HL-60 (cell line): ENCODE data around the gene TSHZ1.

Source experiments
- POLR2AphosphoS5 ChIP-seq: IDR thresholded peaks from 2 replicates; pipeline ENCODE4 v1.6.1; 2012; ENCODE audit warnings: low read depth
- SPI1 ChIP-seq: IDR thresholded peaks from 2 replicates; pipeline ENCODE4 v1.6.1; 2012; ENCODE audit warnings: low read depth, mild to moderate bottlenecking, borderline replicate concordance
- TF ChIP-seq, protein P1 (sequence below): IDR thresholded peaks from one replicate; pipeline ENCODE4 v1.5.1; 2011; ENCODE audit warnings: low read length, control low read depth, inconsistent platforms; ENCODE audit not compliant: insufficient read depth
- TF ChIP-seq, protein P2 (sequence below): IDR thresholded peaks from 2 replicates; pipeline ENCODE4 v1.6.1; 2012; ENCODE audit warnings: low read depth; ENCODE audit not compliant: insufficient replicate concordance

GRCh38 chr18:75269124-75269680 is 58.6 kb downstream of the TSHZ1 start:
- TF ChIP-seq, protein P1, sequence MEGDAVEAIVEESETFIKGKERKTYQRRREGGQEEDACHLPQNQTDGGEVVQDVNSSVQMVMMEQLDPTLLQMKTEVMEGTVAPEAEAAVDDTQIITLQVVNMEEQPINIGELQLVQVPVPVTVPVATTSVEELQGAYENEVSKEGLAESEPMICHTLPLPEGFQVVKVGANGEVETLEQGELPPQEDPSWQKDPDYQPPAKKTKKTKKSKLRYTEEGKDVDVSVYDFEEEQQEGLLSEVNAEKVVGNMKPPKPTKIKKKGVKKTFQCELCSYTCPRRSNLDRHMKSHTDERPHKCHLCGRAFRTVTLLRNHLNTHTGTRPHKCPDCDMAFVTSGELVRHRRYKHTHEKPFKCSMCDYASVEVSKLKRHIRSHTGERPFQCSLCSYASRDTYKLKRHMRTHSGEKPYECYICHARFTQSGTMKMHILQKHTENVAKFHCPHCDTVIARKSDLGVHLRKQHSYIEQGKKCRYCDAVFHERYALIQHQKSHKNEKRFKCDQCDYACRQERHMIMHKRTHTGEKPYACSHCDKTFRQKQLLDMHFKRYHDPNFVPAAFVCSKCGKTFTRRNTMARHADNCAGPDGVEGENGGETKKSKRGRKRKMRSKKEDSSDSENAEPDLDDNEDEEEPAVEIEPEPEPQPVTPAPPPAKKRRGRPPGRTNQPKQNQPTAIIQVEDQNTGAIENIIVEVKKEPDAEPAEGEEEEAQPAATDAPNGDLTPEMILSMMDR = no peak
- TF ChIP-seq POLR2AphosphoS5 = no peak
- no peak for TF ChIP-seq SPI1
- TF ChIP-seq, protein P2, sequence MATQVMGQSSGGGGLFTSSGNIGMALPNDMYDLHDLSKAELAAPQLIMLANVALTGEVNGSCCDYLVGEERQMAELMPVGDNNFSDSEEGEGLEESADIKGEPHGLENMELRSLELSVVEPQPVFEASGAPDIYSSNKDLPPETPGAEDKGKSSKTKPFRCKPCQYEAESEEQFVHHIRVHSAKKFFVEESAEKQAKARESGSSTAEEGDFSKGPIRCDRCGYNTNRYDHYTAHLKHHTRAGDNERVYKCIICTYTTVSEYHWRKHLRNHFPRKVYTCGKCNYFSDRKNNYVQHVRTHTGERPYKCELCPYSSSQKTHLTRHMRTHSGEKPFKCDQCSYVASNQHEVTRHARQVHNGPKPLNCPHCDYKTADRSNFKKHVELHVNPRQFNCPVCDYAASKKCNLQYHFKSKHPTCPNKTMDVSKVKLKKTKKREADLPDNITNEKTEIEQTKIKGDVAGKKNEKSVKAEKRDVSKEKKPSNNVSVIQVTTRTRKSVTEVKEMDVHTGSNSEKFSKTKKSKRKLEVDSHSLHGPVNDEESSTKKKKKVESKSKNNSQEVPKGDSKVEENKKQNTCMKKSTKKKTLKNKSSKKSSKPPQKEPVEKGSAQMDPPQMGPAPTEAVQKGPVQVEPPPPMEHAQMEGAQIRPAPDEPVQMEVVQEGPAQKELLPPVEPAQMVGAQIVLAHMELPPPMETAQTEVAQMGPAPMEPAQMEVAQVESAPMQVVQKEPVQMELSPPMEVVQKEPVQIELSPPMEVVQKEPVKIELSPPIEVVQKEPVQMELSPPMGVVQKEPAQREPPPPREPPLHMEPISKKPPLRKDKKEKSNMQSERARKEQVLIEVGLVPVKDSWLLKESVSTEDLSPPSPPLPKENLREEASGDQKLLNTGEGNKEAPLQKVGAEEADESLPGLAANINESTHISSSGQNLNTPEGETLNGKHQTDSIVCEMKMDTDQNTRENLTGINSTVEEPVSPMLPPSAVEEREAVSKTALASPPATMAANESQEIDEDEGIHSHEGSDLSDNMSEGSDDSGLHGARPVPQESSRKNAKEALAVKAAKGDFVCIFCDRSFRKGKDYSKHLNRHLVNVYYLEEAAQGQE = no peak
